ENCODE results near the gene IQCM. TPM values are rescaled to one million over a fixed set of nuclear protein-coding genes. Genes with fewer than 3 reads are reported as not detected.

The IQCM gene, protein sequence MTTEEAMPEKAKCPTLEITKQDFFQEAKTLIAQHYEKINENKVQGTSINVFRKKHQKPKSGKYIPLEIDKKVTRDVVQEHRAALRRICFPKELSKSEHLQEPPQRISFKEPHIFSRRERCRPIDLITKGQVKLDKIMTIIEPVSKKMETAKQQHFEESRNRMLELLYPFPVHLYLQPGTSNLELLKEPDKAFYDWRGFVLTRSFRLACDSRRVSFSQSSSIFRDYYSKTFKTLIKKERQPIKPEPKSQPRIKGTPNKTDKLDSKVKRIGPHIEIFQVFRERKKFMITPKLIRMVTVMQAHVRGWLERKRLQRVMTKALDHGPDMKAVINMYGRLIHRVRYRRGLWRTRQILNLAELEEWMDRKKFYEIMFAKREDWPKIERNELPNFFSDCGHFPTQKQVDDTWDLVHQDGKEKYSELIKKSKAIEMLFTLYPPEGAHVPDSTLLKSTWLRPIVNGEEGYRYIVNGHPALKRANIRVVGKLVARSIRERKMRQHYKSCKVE
- polyA plus RNA-seq: not detected

DNA sequence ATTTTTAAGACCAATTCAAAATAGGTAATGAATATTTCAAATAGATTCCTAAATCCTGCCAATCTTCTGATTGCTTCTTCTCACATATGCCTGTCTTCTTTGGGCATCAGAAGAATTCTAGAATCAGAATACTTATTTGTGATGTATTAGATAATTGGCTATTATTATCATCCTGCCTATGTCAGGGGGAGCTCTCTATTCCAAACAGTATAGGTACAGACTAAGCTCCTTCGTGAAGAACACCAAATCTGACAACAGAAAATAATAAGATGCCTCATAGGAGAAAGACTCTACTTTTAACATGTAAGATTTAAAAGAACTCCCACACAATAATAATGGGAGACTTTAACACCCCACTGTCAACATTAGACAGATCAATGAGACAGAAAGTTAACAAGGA is at the start of gene IQCM:
IQCM (minus strand) TSS at position 101 of the 400 bp plus-strand sequence. CDS start 73,152 bp downstream, outside the sequence.
- Mint-ChIP-seq H3K4me3 (no peak within 1 kb of the TSS), H3K36me3 (no peaks in the 10 kb centered on the region), H3K9me3 (peaks cover 0 to 11% (median 4%) of the 10 kb centered on the region in 6 donors), H3K27ac (no peak within 1 kb of the TSS), H3K4me1 (no peaks in the 10 kb centered on the region), H3K27me3 (ENCODE audit: low read depth in 3 of 3) (peaks cover 0 to 2% (median 0%) of the 10 kb centered on the region in 3 donors)
- no peak for DNase-seq

DNA sequence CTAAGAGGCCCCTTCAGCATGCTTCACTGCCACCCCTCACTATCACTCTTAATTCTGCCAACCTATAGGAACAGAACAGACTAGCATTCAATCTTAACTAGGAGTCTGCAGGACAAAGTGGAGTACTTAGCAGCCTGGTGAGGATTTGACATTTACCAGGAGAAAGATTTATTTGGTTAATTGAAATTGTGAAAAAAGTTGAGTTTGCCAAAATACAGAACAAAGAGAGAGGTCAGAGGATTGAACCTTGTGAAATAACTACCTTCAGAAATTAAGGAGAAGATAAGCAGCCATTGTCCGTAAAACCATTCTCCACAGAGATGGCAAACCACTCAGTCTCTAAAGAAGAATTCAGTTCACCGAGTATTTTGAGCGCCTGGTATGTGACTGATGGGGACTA is 41.8 kb upstream of the IQCM start:
- Mint-ChIP-seq H3K27me3 (ENCODE audit: low read depth in 3 of 3) (peaks cover 0 to 1% (median 0%) of the 10 kb centered on the region in 3 donors), H3K36me3 (no peaks in the 10 kb centered on the region), H3K4me3 (no peak overlapping the region), H3K27ac (no peak overlapping the region), H3K9me3 (peaks cover 0 to 9% (median 5%) of the 10 kb centered on the region in 6 donors), H3K4me1 (no peaks in the 10 kb centered on the region)
- no peak for DNase-seq

DNA sequence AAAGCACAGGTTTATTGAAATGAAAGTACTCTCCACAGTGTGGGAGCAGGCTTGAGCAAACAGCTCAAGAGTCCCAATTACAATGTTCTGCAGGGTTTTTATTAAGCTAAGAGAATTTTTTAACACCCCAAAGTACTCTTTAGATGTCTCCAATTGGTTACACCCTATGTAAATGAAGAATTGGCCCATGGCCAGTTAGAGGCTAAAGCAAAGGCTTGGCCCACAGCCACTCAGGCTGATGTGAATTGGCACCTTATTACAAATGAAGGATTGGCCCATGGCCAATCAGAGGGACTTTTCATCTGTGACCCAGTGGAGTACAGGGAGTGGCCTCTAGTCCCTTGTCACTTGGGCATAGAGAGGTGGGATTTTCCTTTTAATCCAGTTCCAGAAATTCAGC is 30.1 kb upstream of the IQCM start:
- Mint-ChIP-seq H3K27me3 (ENCODE audit: low read depth in 3 of 3) (no peaks in the 10 kb centered on the region), H3K36me3 (no peaks in the 10 kb centered on the region), H3K4me3 (no peak overlapping the region), H3K9me3 (peaks cover 6 to 15% (median 9%) of the 10 kb centered on the region in 6 donors), H3K4me1 (no peaks in the 10 kb centered on the region), H3K27ac (no peak overlapping the region)
- no peak for DNase-seq

DNA sequence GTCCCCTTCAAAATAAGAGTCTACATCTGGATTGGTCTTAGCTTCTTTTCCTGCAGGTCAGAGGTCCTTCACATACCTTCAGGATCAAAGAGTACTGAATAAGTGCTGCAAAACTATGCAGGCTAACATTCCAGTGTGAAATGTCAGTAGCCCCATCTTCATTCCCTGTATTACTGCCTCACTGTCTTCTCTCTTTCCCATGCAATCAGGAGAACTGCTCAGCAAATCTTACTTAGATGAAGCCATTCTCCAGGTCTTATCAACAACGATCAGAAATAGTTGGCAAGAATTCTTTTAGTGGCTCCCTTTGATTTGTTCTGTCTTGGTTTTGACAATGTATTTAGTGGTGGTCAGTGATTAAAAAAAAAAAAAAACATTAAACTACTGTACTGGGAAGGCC is 26.0 kb upstream of the IQCM start:
- Mint-ChIP-seq H3K9me3 (peaks cover 4 to 11% (median 9%) of the 10 kb centered on the region in 6 donors), H3K4me3 (no peak overlapping the region), H3K27me3 (ENCODE audit: low read depth in 3 of 3) (no peaks in the 10 kb centered on the region), H3K4me1 (no peaks in the 10 kb centered on the region), H3K36me3 (no peaks in the 10 kb centered on the region), H3K27ac (no peak overlapping the region)
- DNase-seq: no peak

DNA sequence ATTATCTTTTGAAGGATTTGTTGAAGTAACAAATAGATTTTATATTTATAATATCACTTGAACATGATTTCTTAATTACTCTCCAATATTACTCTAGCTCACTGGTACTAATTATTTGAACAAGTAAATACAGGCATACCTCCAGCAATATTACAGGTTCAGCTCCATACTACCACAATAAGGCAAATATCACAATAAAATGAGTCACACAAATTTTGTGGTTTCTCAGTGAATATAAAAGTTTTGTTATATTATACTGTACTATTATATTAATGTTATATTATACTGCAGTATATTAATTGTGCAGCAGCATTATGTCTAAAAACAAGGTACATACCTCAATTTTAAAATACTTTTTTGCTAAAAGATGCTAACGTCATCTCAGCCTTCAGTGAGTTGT is 22.4 kb upstream of the IQCM start:
- Mint-ChIP-seq H3K27ac (no peak overlapping the region), H3K4me1 (no peaks in the 10 kb centered on the region), H3K27me3 (ENCODE audit: low read depth in 3 of 3) (no peaks in the 10 kb centered on the region), H3K9me3 (peaks cover 0 to 12% (median 8%) of the 10 kb centered on the region in 6 donors), H3K4me3 (no peak overlapping the region), H3K36me3 (no peaks in the 10 kb centered on the region)
- DNase-seq: no peak

DNA sequence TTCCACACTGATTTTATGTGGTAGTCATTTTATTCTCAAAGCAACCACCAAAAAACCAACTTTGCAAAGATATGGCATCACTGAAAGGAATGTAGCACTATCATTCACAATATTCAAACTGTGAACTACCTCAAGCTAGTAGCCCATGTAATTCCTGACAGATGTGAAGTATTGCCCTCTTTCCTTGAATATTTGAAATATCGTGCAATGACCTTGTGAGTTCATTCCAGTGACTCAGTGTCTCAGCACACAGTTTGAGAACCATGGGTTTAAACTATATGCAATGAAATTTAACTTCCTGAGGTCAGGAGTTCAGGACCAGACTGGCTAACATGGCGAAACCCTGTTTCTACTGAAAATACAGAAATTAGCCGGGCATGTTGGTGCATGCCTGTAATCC is 20.9 kb upstream of the IQCM start:
- Mint-ChIP-seq H3K27me3 (ENCODE audit: low read depth in 3 of 3) (no peaks in the 10 kb centered on the region), H3K9me3 (peaks cover 2 to 12% (median 6%) of the 10 kb centered on the region in 6 donors), H3K4me3 (no peak overlapping the region), H3K4me1 (no peaks in the 10 kb centered on the region), H3K27ac (no peak overlapping the region), H3K36me3 (no peaks in the 10 kb centered on the region)
- DNase-seq: no peak

DNA sequence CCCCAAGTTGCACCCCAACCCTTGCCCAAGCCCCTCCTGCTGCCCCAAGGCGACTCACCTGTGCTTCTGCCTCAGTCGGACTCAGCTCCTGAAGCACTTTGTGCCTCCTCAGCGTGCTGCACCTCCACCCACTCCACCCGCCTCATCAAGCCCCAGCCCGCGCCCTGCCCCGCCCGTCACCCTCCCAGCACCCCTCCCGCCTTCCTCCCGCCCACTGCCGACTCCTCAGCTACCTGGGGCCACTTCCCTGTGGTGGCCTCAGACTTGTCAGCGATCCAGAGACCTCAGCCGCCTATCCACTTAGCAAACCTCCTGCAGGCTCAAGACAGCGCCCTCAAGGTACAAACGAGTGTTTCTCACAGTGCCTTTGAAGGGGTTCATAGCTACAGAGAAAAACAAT is 19.6 kb upstream of the IQCM start:
- Mint-ChIP-seq H3K4me3 (no peak overlapping the region), H3K9me3 (peaks cover 2 to 12% (median 6%) of the 10 kb centered on the region in 6 donors), H3K36me3 (no peaks in the 10 kb centered on the region), H3K27me3 (ENCODE audit: low read depth in 3 of 3) (no peaks in the 10 kb centered on the region), H3K4me1 (no peaks in the 10 kb centered on the region), H3K27ac (no peak overlapping the region)
- no peak for DNase-seq

DNA sequence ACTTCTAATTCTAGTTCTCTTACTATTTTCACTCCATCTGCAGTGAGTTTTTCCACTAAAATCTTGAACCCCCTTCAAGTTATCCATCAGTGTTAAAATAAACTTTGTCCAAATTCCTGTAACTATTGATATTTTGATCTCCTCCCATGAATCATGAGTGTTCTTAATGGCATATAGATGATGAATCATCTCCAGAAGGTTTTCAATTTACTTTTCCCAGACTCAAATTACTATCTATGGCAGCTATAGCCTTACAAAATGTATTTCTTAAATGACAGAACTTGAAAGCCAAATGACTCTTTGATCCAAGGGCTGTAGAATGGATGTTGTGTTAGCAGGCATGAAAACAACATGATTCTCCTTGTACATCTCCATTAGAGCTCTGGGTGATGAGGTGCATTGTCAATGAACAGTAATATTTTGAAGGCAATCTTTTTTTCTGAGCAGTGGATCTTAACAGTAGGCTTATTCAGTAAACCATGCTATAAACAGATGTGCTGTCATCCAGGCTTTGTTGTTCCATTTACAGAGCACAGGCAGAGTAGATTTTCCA is 16.1 kb upstream of the IQCM start:
- H3K9me3 Mint-ChIP-seq: peaks cover 2 to 18% (median 5%) of the 10 kb centered on the region in 6 donors
- H3K36me3 Mint-ChIP-seq: no peaks in the 10 kb centered on the region
- DNase-seq: no peak
- H3K27ac Mint-ChIP-seq: no peak overlapping the region
- peaks cover 0 to 2% (median 2%) of the 10 kb centered on the region in 3 donors for H3K27me3 Mint-ChIP-seq (ENCODE audit: low read depth in 3 of 3)
- no peak overlapping the region for H3K4me3 Mint-ChIP-seq
- no peaks in the 10 kb centered on the region for H3K4me1 Mint-ChIP-seq

DNA sequence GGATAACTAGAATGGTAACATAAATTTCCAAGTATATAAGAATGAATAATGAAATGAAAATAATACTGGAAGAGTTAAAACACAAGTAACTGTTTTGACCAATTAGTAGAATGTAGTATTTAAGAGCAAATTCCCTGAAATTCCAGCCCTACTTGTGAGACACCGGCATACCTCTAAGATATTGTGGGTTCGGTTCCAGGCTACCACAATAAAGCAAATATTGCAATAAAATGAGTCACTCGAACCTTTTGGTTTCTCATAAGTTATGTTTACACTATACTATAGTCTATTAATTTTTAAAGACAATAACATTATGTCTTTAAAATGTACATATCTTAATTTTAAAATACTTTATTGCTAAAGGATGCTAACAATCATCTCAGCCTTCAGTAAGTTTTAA is 15.2 kb upstream of the IQCM start:
- Mint-ChIP-seq H3K27ac (no peak overlapping the region), H3K36me3 (no peaks in the 10 kb centered on the region), H3K4me3 (no peak overlapping the region), H3K27me3 (ENCODE audit: low read depth in 3 of 3) (peaks cover 0 to 2% (median 2%) of the 10 kb centered on the region in 3 donors), H3K9me3 (peaks cover 2 to 18% (median 6%) of the 10 kb centered on the region in 6 donors), H3K4me1 (no peaks in the 10 kb centered on the region)
- no peak for DNase-seq

DNA sequence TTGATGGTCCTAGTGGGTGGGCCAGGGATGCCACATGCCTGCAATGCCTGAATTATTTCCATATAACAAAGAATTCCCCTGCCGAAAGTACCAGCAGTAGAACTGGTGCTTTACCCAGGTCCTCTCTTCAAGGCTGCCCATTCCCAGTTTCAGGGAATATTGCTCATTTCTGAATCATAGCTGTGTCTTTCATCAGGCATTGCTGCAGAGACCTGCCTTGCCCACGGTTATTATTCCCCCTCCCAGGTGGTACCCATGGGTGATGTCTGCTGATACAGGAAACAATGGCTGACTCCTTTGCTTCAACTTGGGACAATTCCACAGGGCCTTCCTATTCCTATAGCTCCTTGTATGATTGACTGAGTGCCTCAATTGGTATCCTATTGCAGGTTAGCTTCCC is 9.7 kb upstream of the IQCM start:
- Mint-ChIP-seq H3K4me1 (no peaks in the 10 kb centered on the region), H3K27me3 (ENCODE audit: low read depth in 3 of 3) (peaks cover 0 to 2% (median 2%) of the 10 kb centered on the region in 3 donors), H3K9me3 (peaks cover 0 to 14% (median 7%) of the 10 kb centered on the region in 6 donors), H3K4me3 (no peak overlapping the region), H3K36me3 (no peaks in the 10 kb centered on the region), H3K27ac (no peak overlapping the region)
- no peak for DNase-seq

DNA sequence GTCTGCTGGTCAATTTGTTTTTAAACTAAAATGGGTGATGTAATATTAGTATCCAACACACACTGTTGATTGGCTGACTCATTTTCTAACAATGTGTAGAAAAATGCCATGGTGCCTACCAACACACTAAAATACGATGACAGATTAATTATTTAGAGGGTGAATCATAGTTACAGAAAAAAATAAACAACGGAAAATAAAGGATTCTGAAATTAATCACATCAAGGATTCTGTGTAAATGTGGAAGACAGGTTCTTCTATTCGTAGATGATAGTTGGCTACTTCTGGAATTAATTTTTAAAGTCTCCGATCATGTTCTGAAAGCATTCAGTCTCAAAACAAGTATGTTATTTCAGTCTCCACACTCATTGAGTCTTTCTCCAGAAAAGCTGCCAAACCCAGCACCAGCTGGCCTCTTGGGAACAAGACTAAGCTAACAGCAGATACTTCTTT is 8.2 kb upstream of the IQCM start:
- DNase-seq: no peak
- Mint-ChIP-seq H3K27me3 (ENCODE audit: low read depth in 3 of 3) (peaks cover 0 to 2% (median 2%) of the 10 kb centered on the region in 3 donors), H3K4me3 (no peak overlapping the region), H3K4me1 (no peaks in the 10 kb centered on the region), H3K27ac (no peak overlapping the region), H3K36me3 (no peaks in the 10 kb centered on the region), H3K9me3 (peaks cover 0 to 18% (median 6%) of the 10 kb centered on the region in 6 donors)

DNA sequence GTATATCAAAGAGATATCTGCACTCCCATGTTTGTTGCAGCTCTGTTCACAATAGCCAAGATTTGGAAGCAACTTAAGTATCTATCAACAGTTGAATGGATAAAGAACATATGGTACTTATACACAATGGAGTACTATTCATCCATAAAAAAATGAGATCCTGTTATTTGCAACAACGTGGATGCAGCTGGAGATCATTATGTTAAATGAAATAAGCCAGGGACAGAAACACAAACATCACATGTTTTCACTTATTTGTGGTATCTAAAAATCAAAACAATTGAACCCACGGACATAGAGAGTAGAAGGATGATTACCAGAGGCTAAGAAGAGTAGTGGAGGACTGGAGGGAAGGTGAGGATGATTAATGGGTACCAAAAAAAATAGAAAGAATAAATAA is 14.2 kb downstream of the IQCM start:
- no peak for DNase-seq
- H3K36me3 Mint-ChIP-seq: no peaks in the 10 kb centered on the region
- no peaks in the 10 kb centered on the region for H3K4me1 Mint-ChIP-seq
- H3K27me3 Mint-ChIP-seq (ENCODE audit: low read depth in 3 of 3): no peaks in the 10 kb centered on the region
- no peak overlapping the region for H3K27ac Mint-ChIP-seq
- no peak overlapping the region for H3K4me3 Mint-ChIP-seq
- H3K9me3 Mint-ChIP-seq: peaks cover 4 to 45% (median 15%) of the 10 kb centered on the region in 6 donors

DNA sequence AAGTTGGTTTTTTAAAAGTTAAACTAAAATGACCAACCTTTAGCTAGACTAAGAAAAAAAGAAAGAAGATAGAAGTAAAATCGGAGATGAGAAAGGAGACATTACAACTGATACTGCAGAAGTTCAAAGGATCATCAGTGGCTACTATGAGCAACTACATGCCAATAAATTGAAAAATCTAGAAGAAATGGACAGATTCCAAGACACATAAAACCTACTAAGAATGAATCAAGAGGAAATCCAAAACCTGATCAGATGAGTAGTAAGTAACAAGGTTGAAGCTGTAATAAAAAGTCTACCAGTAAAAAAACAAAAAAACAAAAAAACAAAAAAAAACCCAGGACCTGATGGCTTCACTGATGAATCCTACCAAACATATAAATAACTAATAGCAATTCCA is 16.1 kb downstream of the IQCM start:
- H3K27me3 Mint-ChIP-seq (ENCODE audit: low read depth in 3 of 3): no peaks in the 10 kb centered on the region
- H3K36me3 Mint-ChIP-seq: no peaks in the 10 kb centered on the region

DNA sequence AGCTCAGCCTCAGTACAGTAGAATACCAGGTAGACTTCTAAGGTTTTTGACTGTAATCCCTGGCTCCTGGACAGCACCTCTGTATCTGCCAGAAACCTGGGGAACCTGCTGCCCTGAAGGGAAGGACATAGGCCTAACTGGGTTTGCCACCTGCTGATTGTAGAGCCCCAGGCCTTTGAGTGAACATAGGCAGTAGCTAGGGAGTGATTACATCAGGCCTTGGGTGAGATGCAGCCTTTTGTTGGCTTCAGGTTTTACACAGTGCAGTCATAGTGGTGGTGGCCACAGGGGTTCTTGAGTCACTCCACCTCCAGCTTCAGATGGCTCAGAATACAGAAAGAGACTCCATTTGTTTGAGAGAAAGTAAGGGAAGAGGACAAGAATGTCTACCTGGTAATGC is 19.3 kb downstream of the IQCM start:
- Mint-ChIP-seq H3K4me3 (no peak overlapping the region), H3K27me3 (ENCODE audit: low read depth in 3 of 3) (peaks cover 0 to 1% (median 0%) of the 10 kb centered on the region in 3 donors), H3K4me1 (no peaks in the 10 kb centered on the region), H3K36me3 (no peaks in the 10 kb centered on the region), H3K9me3 (peaks cover 0 to 45% (median 17%) of the 10 kb centered on the region in 6 donors), H3K27ac (no peak overlapping the region)
- no peak for DNase-seq

More for the DNA sequence above, 16.1 kb downstream of the IQCM start:
- Mint-ChIP-seq H3K9me3 (peaks cover 4 to 46% (median 15%) of the 10 kb centered on the region in 6 donors), H3K4me3 (no peak overlapping the region), H3K4me1 (no peaks in the 10 kb centered on the region), H3K27ac (no peak overlapping the region)
- DNase-seq: no peak
